GM23248 (cell line): ENCODE measurements around the gene COL18A1.

ENCODE experiments used
- EZH2 ChIP-seq: fragments of 200-600 bp; sonication (generic); IDR thresholded peaks from 2 replicates; pipeline ENCODE4 v1.6.1; 2018; ENCODE audit warnings: antibody characterized with exemption, mild to moderate bottlenecking; ENCODE audit not compliant: insufficient read depth, poor library complexity, severe bottlenecking
- EZH2phosphoT487 ChIP-seq: fragments of 200-600 bp; sonication (generic); IDR thresholded peaks from 2 replicates; pipeline ENCODE4 v1.6.1; 2018; ENCODE audit warnings: antibody characterized with exemption, moderate library complexity, mild to moderate bottlenecking, low read depth; ENCODE audit not compliant: insufficient read depth

- TF ChIP-seq EZH2 (no peak), EZH2phosphoT487 (no peak)
These were observed 13.0 kb downstream of the COL18A1 start for GRCh38 chr21:45417951-45418300.
